Gastrocnemius medialis (tissue), 4 donors: ENCODE measurements around the gene WNT10A. TPM values are rescaled to one million over a fixed set of nuclear protein-coding genes. Genes with fewer than 3 reads are reported as not detected.

Experiments used
- ATAC-seq, 2 donors: fragments of 150-250 bp; one replicate each; pipeline ENCODE4 v1.9.1; 2016
- DNase-seq, 2 donors: peaks; one replicate each; pipeline ENCODE4 v3.0.0-alpha.2; 2019
- H3K27ac ChIP-seq, 4 donors: fragments of 200-600 bp; sonication (generic); 1 replicate in 1 of 4; 2 replicates in 3 of 4; pipeline ENCODE4 v1.5.1; 2016 to 2018; ENCODE audit warnings: mild to moderate bottlenecking in 2 of 4, moderate library complexity in 1 of 4
- H3K27me3 ChIP-seq, 3 donors: fragments of 200-600 bp; sonication (generic) in 2 of 3; 1 replicate in 1 of 3; 2 replicates in 2 of 3; pipeline versions ENCODE4 v1.5.1 to v1.6.0; 2016 to 2019; ENCODE audit warnings: mild to moderate bottlenecking in 1 of 3, moderate library complexity in 1 of 3
- H3K36me3 ChIP-seq, 2 donors: fragments of 200-600 bp; sonication (generic) in 1 of 2; one replicate each; pipeline ENCODE4 v1.5.1; 2017 to 2018
- H3K4me1 ChIP-seq, 2 donors: fragments of 200-600 bp; sonication (generic) in 1 of 2; one replicate each; pipeline ENCODE4 v1.5.1; 2016 to 2017; ENCODE audit warnings: mild to moderate bottlenecking in 2 of 2
- H3K4me3 ChIP-seq, 4 donors: fragments of 200-600 bp; sonication (generic) in 3 of 4; 1 replicate in 1 of 4; 2 replicates in 3 of 4; pipeline ENCODE4 v1.5.1; 2016 to 2019; ENCODE audit warnings: mild to moderate bottlenecking in 2 of 4
- H3K9me3 ChIP-seq, 3 donors: fragments of 200-600 bp; sonication (generic) in 2 of 3; 1 replicate in 1 of 3; 2 replicates in 2 of 3; pipeline ENCODE4 v1.5.1; 2016 to 2019
- CTCF ChIP-seq, 5 experiments: fragments of 450-650 bp in 3 of 5; fragments of 200-600 bp in 2 of 5; sonication (generic) in 2 of 5; IDR thresholded peaks in 4 of 5; conservative IDR thresholded peaks in 1 of 5; 1 replicate in 4 of 5; 2 replicates in 1 of 5; pipeline ENCODE4 v1.5.1; 2016 to 2019; ENCODE audit warnings: antibody characterized with exemption in 5 of 5, mild to moderate bottlenecking in 3 of 5, moderate library complexity in 3 of 5
- POLR2A ChIP-seq, 2 donors: fragments of 450-650 bp; IDR thresholded peaks; one replicate each; pipeline ENCODE4 v1.6.1; 2017; ENCODE audit warnings: antibody characterized with exemption in 2 of 2, mild to moderate bottlenecking in 2 of 2, moderate library complexity in 2 of 2
- in situ Hi-C, 4 donors: fragments of 200-750 bp; cut with MboI; loops; one replicate each; pipeline versions ENCODE4 v1.15.0 to v1.8.0; 2017; ENCODE audit warnings: low sequenced_read_pairs in 4 of 4
- intact Hi-C: fragments of 100-400 bp; cut with DNase I; formaldehyde crosslinking; loops from one replicate; pipeline ENCODE4 v1.15.1; 2023; ENCODE audit warnings: low total_unique reads
- total RNA-seq, 4 donors: library from RNA; depleted of rRNA; stranded (reverse); fragments of >200 nt; gene quantifications; one replicate each; pipeline versions ENCODE4 v1.1.0 to v1.2.3, GENCODE V29; 2016

The WNT10A gene
- total RNA-seq, 4 donors from 2014 or later = not detected

GRCh38 chr2:218855305-218856166 lies 25.1 kb upstream of the WNT10A start:
- Histone ChIP-seq H3K27ac (no peak overlapping the region), H3K4me3 (no peak overlapping the region), H3K27me3 (peaks cover 19 to 30% (median 19%) of the 10 kb centered on the region in 3 donors), H3K4me1 (peaks cover 7 to 17% of the 10 kb centered on the region in 2 donors), H3K9me3 (no peaks in the 10 kb centered on the region), H3K36me3 (no peaks in the 10 kb centered on the region)
- no peak for ATAC-seq
- TF ChIP-seq CTCF (IDR thresholded peaks at IDR 0.05 in 4 of 5, conservative IDR thresholded peaks at IDR 0.05 in 1 of 5) (no peak), POLR2A (IDR thresholded peaks at IDR 0.05) (no peak)
- in situ Hi-C loops (no loop called here), intact Hi-C loops (no loop called here)
- no peak for DNase-seq

- no peak for DNase-seq
Measured at GRCh38 chr2:218856167-218856895, 24.3 kb upstream of the WNT10A start.

GRCh38 chr2:218856896-218857243 lies 23.8 kb upstream of the WNT10A start:
- H3K27me3 ChIP-seq = peaks cover 33 to 39% (median 33%) of the 10 kb centered on the region in 3 donors
- ATAC-seq = no peak

More at GRCh38 chr2:218856167-218856895, 24.3 kb upstream of the WNT10A start:
- H3K4me1 ChIP-seq = peaks cover 11 to 18% of the 10 kb centered on the region in 2 donors
- ATAC-seq = no peak
- no peaks in the 10 kb centered on the region for H3K36me3 ChIP-seq
- TF ChIP-seq POLR2A (IDR thresholded peaks at IDR 0.05) (no peak), CTCF (IDR thresholded peaks at IDR 0.05 in 4 of 5, conservative IDR thresholded peaks at IDR 0.05 in 1 of 5) (no peak)
- peaks cover 27 to 36% (median 27%) of the 10 kb centered on the region in 3 donors for H3K27me3 ChIP-seq
- H3K4me3 ChIP-seq = no peak overlapping the region
- no peak overlapping the region for H3K27ac ChIP-seq
- intact Hi-C loops (no loop called here), in situ Hi-C loops (no loop called here)
- H3K9me3 ChIP-seq = no peaks in the 10 kb centered on the region

More at GRCh38 chr2:218856896-218857243, 23.8 kb upstream of the WNT10A start:
- no peak overlapping the region for H3K4me3 ChIP-seq
- intact Hi-C loops (no loop called here), in situ Hi-C loops (no loop called here)
- no peak for DNase-seq
- H3K36me3 ChIP-seq = no peaks in the 10 kb centered on the region
- peaks cover 11 to 18% of the 10 kb centered on the region in 2 donors for H3K4me1 ChIP-seq
- no peak overlapping the region for H3K27ac ChIP-seq
- no peaks in the 10 kb centered on the region for H3K9me3 ChIP-seq
- TF ChIP-seq POLR2A (IDR thresholded peaks at IDR 0.05) = no peak
- no peak for TF ChIP-seq CTCF (IDR thresholded peaks at IDR 0.05 in 4 of 5, conservative IDR thresholded peaks at IDR 0.05 in 1 of 5)
